Activated effector memory CD4-positive, alpha-beta T cell treated with Interleukin-2 at 50 U/mL for 16 hours (primary cell): ENCODE measurements around the gene CHRNG.
"Not testable (repeated sequence)": the region's sequence is repeated elsewhere in the genome, so short reads cannot be mapped to it uniquely, and the experiment has no call there.

ENCODE experiments used
- DNase-seq: peaks from one replicate; pipeline ENCODE4 v3.0.0-alpha.2; 2020

The CHRNG gene

GRCh38 chr2:232529806-232530547 lies 9.5 kb upstream of the CHRNG start:
- no peak for DNase-seq

DNA sequence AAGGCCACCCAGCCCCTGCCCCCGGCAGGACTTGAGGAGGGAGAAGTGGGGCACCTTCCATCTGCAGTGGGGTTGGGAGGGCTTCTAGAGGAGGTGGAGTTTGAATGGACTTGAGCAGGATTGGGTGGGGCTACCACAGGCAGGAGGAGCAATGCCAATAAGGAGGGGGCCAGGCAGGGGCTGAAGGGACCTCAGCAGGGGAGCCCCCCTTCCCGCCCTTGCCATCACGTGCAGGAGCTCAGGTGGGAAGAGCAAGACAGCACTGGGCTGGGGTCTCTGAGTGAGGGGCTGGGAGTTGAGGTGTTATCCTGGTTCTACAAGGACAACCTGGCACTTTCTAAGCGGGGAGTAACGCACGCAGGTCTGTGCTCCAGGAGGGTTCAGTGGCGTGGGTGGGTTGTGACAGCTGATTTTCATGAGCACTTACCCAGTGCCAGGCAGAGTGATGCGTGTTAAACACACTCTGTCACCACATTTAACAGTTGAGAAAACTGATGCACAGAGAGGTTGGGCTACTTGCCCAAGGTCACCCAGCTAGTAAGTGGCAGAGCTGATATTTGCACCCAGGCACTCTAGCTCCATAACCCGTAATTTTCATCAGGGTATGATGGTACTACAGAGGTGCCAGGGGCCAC lies 8.7 kb upstream of the CHRNG start:
- no peak for DNase-seq

GRCh38 chr2:232532419-232532818 lies 7.1 kb upstream of the CHRNG start:
- DNase-seq: no peak

- not testable (repeated sequence) for DNase-seq
These were observed 6.7 kb upstream of the CHRNG start for GRCh38 chr2:232532821-232533220.

GRCh38 chr2:232533944-232534710 lies 5.4 kb upstream of the CHRNG start:
- no peak for DNase-seq

GRCh38 chr2:232534940-232535651 lies 4.4 kb upstream of the CHRNG start:
- no peak for DNase-seq

DNA sequence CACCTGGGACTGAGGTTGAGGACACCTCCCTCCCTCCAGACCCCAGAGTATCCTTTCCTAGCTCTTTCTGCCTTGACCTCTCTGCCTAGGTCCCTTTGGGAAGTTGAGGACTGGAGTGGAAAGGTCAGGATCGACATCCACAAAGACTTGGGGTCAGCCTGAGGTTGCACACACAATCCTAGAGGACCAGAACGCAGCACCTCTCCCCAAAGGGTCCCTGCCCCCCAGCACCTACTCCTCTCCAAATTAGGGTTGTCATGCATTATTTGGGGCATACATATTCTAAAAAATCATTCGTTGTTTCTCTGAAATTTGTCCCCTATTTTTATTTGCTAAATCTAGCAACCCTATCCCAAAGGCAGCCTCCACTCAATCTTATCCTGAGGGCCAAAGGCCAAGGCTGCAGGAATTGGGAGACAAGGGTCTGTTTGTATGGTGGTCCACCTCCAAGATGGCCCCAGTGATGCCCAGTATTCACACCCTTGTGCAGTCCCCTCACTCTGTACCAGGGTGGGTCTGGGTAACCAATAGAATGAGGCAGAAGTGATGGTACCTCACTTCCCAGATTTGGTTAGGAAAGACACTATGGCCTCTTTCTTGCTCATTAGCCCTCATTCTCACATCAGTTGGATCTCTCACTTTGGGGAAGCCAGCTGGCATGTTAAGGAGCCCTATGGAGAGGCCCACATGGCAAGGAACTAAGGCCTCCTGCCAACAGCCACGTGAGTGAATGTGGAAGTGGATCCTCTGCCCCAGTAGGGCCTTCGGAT lies 3.5 kb upstream of the CHRNG start:
- no peak for DNase-seq

- no peak for DNase-seq
These were observed 2.4 kb upstream of the CHRNG start for GRCh38 chr2:232537079-232537478.

GRCh38 chr2:232537499-232537898 lies 2.0 kb upstream of the CHRNG start:
- no peak for DNase-seq

- DNase-seq: no peak
These were observed 821 bp upstream of the CHRNG start for GRCh38 chr2:232538671-232539070.

DNA sequence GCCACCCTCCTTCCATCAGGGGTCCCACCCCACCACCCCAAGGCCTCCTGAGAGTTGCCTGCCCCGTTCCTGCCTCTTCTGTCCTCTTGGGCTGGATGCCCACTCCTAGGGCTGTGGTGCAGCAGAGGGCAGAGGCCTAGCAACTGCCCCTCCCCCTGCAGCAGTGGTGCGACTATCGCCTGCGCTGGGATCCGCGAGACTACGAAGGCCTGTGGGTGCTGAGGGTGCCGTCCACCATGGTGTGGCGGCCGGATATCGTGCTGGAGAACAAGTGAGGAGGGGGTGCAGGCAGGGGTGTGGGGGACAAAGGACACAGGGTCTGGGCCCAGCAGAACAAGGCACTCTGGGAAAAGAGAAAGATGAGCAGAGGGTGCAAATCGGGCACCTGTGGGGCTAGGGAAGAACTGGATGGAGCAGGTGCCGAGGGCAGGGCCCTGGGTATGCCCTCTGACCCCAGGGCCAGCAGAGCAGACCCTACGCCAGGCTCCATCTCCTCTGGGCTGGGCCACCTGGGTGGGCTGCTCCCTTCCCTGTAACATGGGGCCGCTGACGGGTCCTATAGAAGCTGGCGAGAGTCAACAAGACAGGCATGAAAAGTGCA lies 1.0 kb downstream of the CHRNG start:
- DNase-seq: no peak

DNA sequence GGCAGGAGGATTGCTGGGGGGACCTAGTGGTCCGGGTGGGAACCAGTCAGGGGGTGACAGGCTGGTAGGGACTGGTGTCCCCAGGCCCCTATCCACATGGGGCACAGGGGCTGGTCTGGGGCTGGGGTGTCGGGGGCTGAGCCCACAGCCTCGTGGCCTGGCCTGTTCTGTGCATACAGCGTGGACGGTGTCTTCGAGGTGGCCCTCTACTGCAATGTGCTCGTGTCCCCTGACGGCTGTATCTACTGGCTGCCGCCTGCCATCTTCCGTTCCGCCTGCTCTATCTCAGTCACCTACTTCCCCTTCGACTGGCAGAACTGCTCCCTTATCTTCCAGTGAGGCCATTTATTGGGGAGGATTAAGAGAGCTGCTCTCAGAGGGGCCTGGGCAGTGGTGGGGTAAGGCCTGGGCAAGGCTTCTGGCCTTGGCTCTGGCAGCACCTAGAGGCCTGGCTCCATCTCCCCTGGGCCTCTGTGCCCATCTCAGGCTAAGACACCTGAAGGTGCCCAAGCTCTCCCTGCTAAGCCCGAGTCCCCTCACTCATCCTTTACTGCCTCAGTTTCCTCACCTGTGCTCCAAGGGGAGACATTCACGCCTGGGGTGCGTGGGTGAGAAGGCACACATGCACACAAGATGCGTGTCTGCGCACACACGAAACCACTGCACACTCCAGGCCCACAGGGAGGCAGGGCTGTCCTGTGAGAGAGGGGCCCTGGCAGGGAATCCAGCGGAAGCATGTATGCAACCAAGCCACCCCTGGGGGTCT lies 1.9 kb downstream of the CHRNG start:
- DNase-seq: no peak

- no peak for DNase-seq
These were observed 2.6 kb downstream of the CHRNG start for GRCh38 chr2:232541961-232542714.

DNA sequence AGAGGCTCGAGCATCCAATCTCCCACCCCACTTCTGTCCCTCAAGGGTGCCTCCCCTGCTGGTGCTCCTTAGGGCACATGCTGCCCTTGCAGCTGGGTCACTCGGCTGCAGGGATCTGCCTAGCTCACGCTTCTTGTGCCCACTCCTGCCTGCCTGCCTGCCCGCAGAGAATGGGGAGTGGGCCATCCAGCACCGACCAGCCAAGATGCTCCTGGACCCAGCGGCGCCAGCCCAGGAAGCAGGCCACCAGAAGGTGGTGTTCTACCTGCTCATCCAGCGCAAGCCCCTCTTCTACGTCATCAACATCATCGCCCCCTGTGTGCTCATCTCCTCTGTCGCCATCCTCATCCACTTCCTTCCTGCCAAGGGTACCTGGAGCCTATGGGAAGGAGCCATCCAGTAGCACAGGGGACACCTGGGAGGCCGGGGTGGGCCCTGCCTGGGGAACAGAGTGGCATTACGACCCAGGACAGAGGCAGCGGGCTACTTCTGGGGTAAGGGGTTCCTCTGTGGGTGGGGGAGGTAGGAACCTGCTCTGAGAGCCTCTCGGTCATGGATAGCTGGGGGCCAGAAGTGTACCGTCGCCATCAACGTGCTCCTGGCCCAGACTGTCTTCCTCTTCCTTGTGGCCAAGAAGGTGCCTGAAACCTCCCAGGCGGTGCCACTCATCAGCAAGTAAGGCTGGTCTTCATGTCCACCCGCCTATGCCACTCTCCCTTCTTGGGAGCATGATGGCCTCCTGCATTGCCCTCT lies 3.4 kb downstream of the CHRNG start:
- no peak for DNase-seq

DNA sequence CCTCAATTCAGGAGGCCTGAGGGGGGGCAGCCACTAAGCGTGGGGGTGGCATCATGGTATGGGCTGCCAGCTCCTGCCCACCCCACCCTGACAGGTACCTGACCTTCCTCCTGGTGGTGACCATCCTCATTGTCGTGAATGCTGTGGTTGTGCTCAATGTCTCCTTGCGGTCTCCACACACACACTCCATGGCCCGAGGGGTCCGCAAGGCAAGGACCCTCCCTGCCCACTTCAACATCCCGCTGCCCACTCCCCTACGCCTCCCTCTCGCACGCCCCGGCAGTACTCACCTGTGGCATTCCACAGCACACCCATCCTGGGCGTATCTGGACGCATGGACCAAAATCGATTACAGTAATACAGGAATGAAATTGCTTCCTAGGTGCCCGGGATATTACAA lies 4.0 kb downstream of the CHRNG start:
- DNase-seq: no peak

DNA sequence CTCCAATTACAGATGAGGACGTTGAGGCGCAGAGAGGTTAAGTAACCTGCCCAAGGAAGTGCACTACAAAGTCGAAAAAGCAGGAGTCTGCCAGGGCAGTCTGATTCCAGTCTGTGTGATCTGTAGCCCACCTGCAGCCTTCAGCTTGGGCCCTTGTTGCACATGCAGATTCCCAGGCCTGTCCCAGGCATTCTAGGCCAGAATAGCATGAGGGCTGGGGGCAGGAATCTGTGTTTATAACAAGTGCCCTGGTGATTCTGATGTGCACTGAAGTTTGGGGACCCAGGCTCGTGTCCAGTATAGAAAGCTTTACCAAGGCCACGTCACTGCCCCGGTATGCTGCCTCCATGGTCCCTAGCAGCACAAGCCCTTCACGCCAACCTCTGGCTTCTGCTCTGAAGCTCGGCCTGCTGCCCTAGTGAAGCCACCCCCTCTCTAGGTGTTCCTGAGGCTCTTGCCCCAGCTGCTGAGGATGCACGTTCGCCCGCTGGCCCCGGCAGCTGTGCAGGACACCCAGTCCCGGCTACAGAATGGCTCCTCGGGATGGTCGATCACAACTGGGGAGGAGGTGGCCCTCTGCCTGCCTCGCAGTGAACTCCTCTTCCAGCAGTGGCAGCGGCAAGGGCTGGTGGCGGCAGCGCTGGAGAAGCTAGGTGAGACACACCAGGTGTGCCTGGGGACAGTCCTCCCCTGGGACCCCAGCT lies 4.6 kb downstream of the CHRNG start:
- no peak for DNase-seq

GRCh38 chr2:232544674-232545073 lies 5.2 kb downstream of the CHRNG start:
- DNase-seq: no peak

DNA sequence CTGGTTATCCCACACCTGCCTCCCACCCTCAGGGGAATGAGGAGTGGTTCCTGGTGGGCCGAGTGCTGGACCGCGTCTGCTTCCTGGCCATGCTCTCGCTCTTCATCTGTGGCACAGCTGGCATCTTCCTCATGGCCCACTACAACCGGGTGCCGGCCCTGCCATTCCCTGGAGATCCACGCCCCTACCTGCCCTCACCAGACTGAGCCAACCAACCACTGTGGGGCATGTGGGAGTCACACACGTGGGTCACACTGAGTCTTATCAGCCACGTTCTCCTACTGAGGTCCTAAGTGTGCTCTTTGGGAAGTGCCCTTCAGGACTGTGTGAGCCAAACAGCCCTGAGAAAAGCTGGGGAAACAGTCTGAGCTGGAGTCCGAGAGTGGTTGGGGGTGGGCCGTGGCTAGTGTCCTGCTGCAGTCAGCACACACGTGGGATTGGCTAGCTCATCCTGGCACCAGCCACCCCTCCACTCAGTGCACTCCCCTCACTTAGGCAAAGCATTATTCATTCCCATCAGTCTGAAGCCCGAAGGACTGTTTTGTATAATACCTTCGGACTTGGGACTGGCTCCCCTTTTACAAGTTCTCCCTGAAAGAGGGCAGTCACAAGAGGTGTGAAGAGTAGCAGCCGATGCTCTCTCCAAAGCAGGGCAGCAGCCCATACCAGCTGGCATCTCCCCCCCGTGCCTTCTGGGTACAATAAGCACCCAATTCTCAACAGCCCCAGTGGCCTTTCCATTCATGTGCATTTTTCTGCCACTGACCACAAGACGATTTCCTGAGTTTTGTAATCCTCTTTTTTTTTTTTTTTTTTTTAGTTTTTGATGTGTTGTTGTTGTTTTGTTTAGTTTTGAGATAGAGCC lies 6.3 kb downstream of the CHRNG start:
- DNase-seq: no peak
